Esophagus squamous epithelium (tissue), 4 donors: Measurements from ENCODE around the gene LAMB3.

Experiments
- POLR2A ChIP-seq, 4 donors: fragments of 450-650 bp; IDR thresholded peaks; one replicate each; pipeline ENCODE4 v1.6.1; 2017; ENCODE audit warnings: antibody characterized with exemption in 4 of 4, mild to moderate bottlenecking in 4 of 4, moderate library complexity in 3 of 4
- TF ChIP-seq, protein P1 (sequence below), 6 experiments: fragments of 450-650 bp in 4 of 6; fragments of 200-600 bp in 2 of 6; sonication (generic) in 2 of 6; IDR thresholded peaks; one replicate each; pipeline ENCODE4 v1.5.1; 2016 to 2019; ENCODE audit warnings: antibody characterized with exemption in 6 of 6, mild to moderate bottlenecking in 4 of 6, moderate library complexity in 4 of 6

GRCh38 chr1:209616366-209617046 lies 35.7 kb downstream of the LAMB3 start:
- TF ChIP-seq, protein P1, sequence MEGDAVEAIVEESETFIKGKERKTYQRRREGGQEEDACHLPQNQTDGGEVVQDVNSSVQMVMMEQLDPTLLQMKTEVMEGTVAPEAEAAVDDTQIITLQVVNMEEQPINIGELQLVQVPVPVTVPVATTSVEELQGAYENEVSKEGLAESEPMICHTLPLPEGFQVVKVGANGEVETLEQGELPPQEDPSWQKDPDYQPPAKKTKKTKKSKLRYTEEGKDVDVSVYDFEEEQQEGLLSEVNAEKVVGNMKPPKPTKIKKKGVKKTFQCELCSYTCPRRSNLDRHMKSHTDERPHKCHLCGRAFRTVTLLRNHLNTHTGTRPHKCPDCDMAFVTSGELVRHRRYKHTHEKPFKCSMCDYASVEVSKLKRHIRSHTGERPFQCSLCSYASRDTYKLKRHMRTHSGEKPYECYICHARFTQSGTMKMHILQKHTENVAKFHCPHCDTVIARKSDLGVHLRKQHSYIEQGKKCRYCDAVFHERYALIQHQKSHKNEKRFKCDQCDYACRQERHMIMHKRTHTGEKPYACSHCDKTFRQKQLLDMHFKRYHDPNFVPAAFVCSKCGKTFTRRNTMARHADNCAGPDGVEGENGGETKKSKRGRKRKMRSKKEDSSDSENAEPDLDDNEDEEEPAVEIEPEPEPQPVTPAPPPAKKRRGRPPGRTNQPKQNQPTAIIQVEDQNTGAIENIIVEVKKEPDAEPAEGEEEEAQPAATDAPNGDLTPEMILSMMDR (IDR thresholded peaks at IDR 0.05): no peak
- no peak for TF ChIP-seq POLR2A (IDR thresholded peaks at IDR 0.05)
